GM21786 (cell line): ENCODE measurements around the gene ZNHIT2.
"Not testable (repeated sequence)": the region's sequence is repeated elsewhere in the genome, so short reads cannot be mapped to it uniquely, and the experiment has no call there.

Experiments
- ATAC-seq: cut with Tn5 transposase; IDR thresholded peaks from one replicate; pipeline ENCODE4 v1.9.1; 2021; ENCODE audit not compliant: unreplicated experiment

The ZNHIT2 gene

GRCh38 chr11:65117206-65118096 lies at the start of gene ZNHIT2:
TSS of gene ZNHIT2 (minus strand) at chr11:65117701. CDS start at chr11:65117653, 48 bp downstream.
- ATAC-seq, result peak; percentile 58

- ATAC-seq, result no peak
Measured at GRCh38 chr11:65166893-65167292, 49.4 kb upstream of the ZNHIT2 start.

- no peak for ATAC-seq
Measured at GRCh38 chr11:65165410-65166317, 48.2 kb upstream of the ZNHIT2 start.

GRCh38 chr11:65163684-65164083 lies 46.2 kb upstream of the ZNHIT2 start:
- no peak for ATAC-seq

GRCh38 chr11:65160643-65161042 lies 43.1 kb upstream of the ZNHIT2 start:
- no peak for ATAC-seq

GRCh38 chr11:65159012-65159411 lies 41.5 kb upstream of the ZNHIT2 start:
- peak; percentile 60 for ATAC-seq

DNA sequence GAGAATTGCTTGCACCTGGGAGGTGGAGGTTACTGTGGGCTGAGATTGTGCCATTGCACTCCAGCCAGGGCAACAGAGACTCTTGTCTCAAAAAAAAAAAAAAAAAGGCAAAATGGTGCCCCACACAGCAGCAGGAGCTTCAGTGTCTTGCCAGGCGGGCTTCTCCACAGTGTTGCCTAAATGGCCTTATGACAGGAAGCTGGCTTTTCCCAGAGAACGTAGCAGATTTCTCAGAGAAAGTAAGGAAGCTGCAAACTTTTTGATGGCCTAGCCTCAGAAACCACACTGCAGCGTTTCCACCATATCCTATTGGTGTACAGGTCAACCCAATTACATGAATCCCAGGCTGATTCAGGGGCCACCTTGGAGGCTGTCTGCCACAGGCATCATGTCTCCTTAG lies 39.8 kb upstream of the ZNHIT2 start:
- ATAC-seq, result no peak

- ATAC-seq, result no peak
Measured at GRCh38 chr11:65156926-65157325, 39.4 kb upstream of the ZNHIT2 start.

DNA sequence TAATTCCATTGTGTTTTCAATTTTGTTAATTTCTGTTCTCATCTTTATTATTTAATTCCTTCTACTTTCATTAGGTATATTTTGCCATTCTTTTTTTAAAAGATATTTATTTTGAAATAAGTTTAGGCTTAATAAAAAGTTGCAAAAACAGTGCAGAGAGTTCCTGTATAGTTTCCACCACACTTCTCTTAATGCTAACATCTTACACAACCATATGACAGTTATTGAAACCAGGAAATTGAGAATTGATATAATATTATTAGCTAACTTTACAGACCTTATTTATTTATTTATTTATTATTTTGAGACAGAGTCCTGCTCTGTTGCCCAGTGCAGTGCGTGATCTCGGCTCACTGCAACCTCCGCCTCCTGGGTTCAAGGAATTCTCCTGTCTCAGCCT lies 38.8 kb upstream of the ZNHIT2 start:
- ATAC-seq, result no peak

- ATAC-seq, result no peak
Measured at GRCh38 chr11:65152122-65152521, 34.6 kb upstream of the ZNHIT2 start.

GRCh38 chr11:65151331-65151899 lies 33.9 kb upstream of the ZNHIT2 start:
- ATAC-seq, result no peak

DNA sequence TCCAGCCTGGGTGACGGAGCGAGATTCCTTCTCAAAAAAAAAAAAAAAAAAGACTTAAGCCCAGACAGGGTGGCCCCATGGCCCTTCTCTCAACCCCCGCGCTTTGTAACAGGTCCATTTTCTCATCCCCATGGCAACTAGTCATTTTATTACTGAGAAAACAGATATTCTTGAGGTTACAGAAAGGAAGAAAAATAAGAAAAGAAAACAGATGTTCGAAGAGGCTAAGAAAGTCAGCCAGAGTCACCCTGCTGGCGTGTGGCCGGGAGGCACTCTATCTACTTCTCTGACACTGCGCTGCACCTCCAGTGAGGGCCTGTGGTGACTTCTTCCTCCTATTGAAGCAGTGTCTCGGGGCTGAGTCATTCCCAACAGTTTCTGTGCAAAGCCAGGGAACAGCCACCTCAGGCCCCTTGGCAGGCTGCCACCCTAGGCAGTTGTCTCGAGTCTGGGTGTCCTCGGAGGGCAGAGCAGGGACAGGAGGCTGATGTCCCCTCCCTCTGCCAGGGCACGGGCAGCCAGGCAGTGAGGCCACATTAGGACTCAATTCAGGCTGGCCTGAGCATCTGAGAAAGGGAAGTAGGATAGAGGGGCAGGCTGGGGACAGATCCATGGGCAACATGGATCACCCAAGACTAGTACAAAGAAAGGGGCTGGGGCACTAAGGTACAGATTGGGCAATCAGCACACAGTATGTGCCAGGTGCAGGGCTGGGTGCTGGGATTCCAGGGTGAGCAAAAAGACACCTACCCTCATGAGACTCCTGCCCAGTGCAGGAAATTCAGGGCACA lies 33.2 kb upstream of the ZNHIT2 start:
- peak; percentile 66 for ATAC-seq

- not testable (repeated sequence) for ATAC-seq
Measured at GRCh38 chr11:65150131-65150508, 32.6 kb upstream of the ZNHIT2 start.

DNA sequence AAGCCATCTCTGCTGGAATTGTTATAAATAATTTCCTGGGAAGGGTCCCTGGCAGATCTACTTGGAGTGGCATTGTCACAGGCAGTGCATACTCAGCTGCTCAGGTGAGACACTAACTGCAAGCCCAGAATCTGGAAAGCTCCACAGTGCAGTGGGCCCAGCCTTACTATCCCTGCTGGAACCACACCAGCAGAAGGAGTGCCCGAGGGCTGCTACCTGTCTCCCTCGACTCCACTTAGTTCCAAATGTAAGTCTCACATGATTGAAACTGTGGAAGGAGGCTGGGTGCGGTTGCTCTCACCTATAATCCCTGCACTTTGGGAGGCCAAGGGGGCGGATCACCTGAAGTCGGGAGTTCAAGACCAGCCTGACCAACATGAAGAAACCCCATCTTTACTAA lies 31.2 kb upstream of the ZNHIT2 start:
- no peak for ATAC-seq

- ATAC-seq, result no peak
Measured at GRCh38 chr11:65147352-65148075, 30.0 kb upstream of the ZNHIT2 start.

GRCh38 chr11:65141896-65142494 lies 24.5 kb upstream of the ZNHIT2 start:
- ATAC-seq, result no peak

DNA sequence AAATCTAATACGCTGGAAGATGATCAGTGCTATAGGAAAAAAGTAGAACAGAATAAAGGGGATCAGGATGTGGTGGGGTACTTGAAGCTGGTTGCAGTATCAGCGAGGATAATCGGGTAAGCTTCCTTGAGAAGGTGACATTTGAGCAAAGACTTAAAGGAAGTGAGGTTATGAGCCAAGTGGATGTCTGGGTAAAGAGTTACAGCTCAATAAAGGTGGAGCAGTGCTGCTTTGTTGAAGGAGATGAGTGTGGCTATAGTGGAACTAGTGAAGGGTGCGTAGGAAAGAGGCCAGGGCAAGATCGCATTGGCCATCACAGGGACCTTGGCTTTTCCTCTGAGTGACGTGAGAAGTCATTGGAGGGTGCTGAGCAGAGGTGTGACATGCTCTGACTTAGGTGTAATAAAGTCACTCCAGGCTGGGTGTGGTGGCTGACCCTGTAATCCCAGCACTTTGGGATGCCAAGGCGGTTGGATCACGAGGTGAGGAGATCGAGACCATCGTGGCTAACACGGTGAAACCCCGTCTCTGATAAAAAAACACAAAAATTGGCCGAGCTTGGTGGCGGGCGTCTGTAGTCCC lies 19.1 kb upstream of the ZNHIT2 start:
- no peak for ATAC-seq

DNA sequence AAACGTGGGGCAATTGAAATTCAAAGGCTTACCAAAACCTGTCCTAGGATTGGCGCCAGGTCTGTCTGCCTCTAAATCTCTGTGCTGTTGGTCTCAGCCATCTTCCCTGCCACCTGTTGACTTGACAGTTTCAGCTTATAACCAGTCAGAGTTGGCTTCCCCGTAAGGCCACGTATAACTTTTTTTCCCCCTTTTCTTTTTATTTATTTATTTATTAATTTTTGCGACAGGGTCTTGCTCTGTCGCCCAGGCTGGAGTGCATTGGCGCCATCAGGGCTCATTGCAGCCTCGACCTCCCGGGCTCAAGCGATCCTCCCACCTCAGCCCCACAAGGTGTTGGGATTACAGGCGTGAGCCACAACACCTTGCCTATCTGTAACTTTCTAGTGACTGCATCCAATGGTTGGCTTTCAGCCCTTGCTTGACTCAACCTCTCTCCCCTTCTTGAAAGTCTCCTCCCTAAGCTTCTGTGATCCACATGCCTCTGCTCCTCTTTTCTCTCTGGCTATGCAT lies 18.2 kb upstream of the ZNHIT2 start:
- ATAC-seq, result no peak
